SK-N-SH (cell line): ENCODE measurements around the gene AIF1L. TPM values are rescaled to one million over a fixed set of nuclear protein-coding genes. Genes with fewer than 3 reads are reported as not detected.

Experiments
- CTCF ChIA-PET: fragments of 300-600, 350-600 bp; formaldehyde crosslinking; extraction: SDS; loops from one replicate; lab custom pipeline; 2021; lab: Yijun Ruan, JAX
- POLR2A ChIA-PET: fragments of 350-600 bp; sonication (Branson Sonifier 250); formaldehyde crosslinking; extraction: SDS; loops from one replicate; lab custom pipeline; 2020; ENCODE audit warnings: antibody characterized with exemption, inconsistent platforms; lab: Yijun Ruan, JAX
- DNase-seq: peaks from one replicate; pipeline ENCODE4 v3.0.0; 2012
- H2AFZ ChIP-seq: fragments of 200-600 bp; sonication (generic); 2 replicates; pipeline ENCODE4 v1.8.1; 2016; ENCODE audit warnings: antibody characterized with exemption, mild to moderate bottlenecking, low read depth
- H3F3A ChIP-seq: fragments of 200-600 bp; sonication (generic); replicated peaks from 2 replicates; pipeline ENCODE3; 2016; ENCODE audit warnings: antibody characterized with exemption, mild to moderate bottlenecking; ENCODE audit not compliant: insufficient read depth
- H3K27ac ChIP-seq, 2 experiments: fragments of 200-500 bp in 1 of 2; fragments of 200-600 bp in 1 of 2; sonication (Bioruptor generic) in 1 of 2; sonication (generic), shearing (Covaris generic) in 1 of 2; 2 replicates each; pipeline versions ENCODE4 v1.5.1 to v1.6.1; 2014 to 2016; ENCODE audit warnings: low read depth in 2 of 2, inconsistent platforms in 1 of 2, low read length in 1 of 2, mild to moderate bottlenecking in 1 of 2, mixed read lengths in 1 of 2
- H3K27me3 ChIP-seq: fragments of 200-600 bp; sonication (generic), shearing (Covaris generic); 2 replicates; pipeline ENCODE4 v1.6.1; 2016; ENCODE audit warnings: mixed run types; ENCODE audit not compliant: insufficient read depth
- H3K36me3 ChIP-seq, 2 experiments: fragments of 200-500 bp in 1 of 2; fragments of 200-600 bp in 1 of 2; sonication (Bioruptor generic) in 1 of 2; sonication (generic) in 1 of 2; replicated peaks in 1 of 2; 2 replicates each; pipeline versions ENCODE3 to v1.5.1; 2014 to 2016; ENCODE audit warnings: low read length in 1 of 2, mild to moderate bottlenecking in 1 of 2; ENCODE audit not compliant: insufficient read depth in 2 of 2, control insufficient read depth in 1 of 2
- H3K4me1 ChIP-seq, 2 experiments: fragments of 200-500 bp in 1 of 2; fragments of 200-600 bp in 1 of 2; sonication (Bioruptor generic) in 1 of 2; sonication (generic), shearing (Covaris generic) in 1 of 2; 2 replicates each; pipeline versions ENCODE4 v1.5.1 to v1.6.1; 2014 to 2016; ENCODE audit warnings: low read depth in 1 of 2, low read length in 1 of 2, mixed run types in 1 of 2; ENCODE audit not compliant: insufficient read depth in 2 of 2, control insufficient read depth in 1 of 2
- H3K4me2 ChIP-seq: fragments of 200-600 bp; sonication (generic), shearing (Covaris generic); 2 replicates; pipeline ENCODE4 v1.6.1; 2017; ENCODE audit warnings: mixed run types
- H3K4me3 ChIP-seq, 2 experiments: fragments of 200-500 bp in 1 of 2; fragments of 200-600 bp in 1 of 2; sonication (Bioruptor generic) in 1 of 2; sonication (generic), shearing (Covaris generic) in 1 of 2; 2 replicates each; pipeline versions ENCODE4 v1.5.1 to v1.8.1; 2014 to 2016; ENCODE audit warnings: low read depth in 2 of 2, inconsistent platforms in 1 of 2, low read length in 1 of 2, mild to moderate bottlenecking in 1 of 2, mixed read lengths in 1 of 2, moderate library complexity in 1 of 2
- H3K79me2 ChIP-seq: fragments of 200-600 bp; sonication (generic); 2 replicates; pipeline ENCODE4 v1.8.1; 2017; ENCODE audit warnings: mild to moderate bottlenecking; ENCODE audit not compliant: insufficient read depth
- H3K9ac ChIP-seq: fragments of 200-600 bp; sonication (generic); 2 replicates; pipeline ENCODE4 v1.6.1; 2017; ENCODE audit warnings: mixed run types
- H3K9me2 ChIP-seq: fragments of 200-600 bp; sonication (generic); 2 replicates; pipeline ENCODE4 v1.6.1; 2017; ENCODE audit warnings: mixed run types
- H3K9me3 ChIP-seq: fragments of 200-600 bp; sonication (generic); 2 replicates; pipeline ENCODE4 v1.6.1; 2017; ENCODE audit warnings: mixed run types, mild to moderate bottlenecking, moderate library complexity
- H4K20me1 ChIP-seq: fragments of 200-600 bp; sonication (generic); 2 replicates; pipeline ENCODE4 v1.6.1; 2017; ENCODE audit warnings: mild to moderate bottlenecking, mixed run types; ENCODE audit not compliant: insufficient read depth
- EP300 ChIP-seq, 2 experiments: IDR thresholded peaks; 2 replicates each; pipeline versions ENCODE4 v1.4.0 to v1.6.1; 2012; ENCODE audit warnings: borderline replicate concordance in 1 of 2, low read depth in 1 of 2, low read length in 1 of 2
- FOSL2 ChIP-seq: IDR thresholded peaks from 2 replicates; pipeline ENCODE4 v1.4.0; 2012; ENCODE audit warnings: low read depth, mild to moderate bottlenecking, moderate library complexity, borderline replicate concordance
- IRF3 ChIP-seq: fragments of 150-350 bp; IDR thresholded peaks from 2 replicates; pipeline ENCODE4 v1.6.1; 2016; ENCODE audit warnings: mild to moderate bottlenecking, low read depth, low read length
- MAX ChIP-seq: IDR thresholded peaks from 2 replicates; pipeline ENCODE4 v1.4.0; 2012; ENCODE audit warnings: low read depth
- MEF2A ChIP-seq: IDR thresholded peaks from 2 replicates; pipeline ENCODE4 v1.4.0; 2012; ENCODE audit warnings: low read depth, borderline replicate concordance
- MXI1 ChIP-seq: IDR thresholded peaks from 2 replicates; pipeline ENCODE4 v1.6.1; 2012; ENCODE audit warnings: mild to moderate bottlenecking, low read depth, low read length, improper control_type of control experiment
- NFIC ChIP-seq: IDR thresholded peaks from 2 replicates; pipeline ENCODE4 v1.4.0; 2012; ENCODE audit warnings: borderline replicate concordance
- NRF1 ChIP-seq: IDR thresholded peaks from 2 replicates; pipeline ENCODE4 v1.6.1; 2012; ENCODE audit warnings: low read depth, mild to moderate bottlenecking, low read length
- RAD21 ChIP-seq: IDR thresholded peaks from 2 replicates; pipeline ENCODE4 v1.6.1; 2012; ENCODE audit warnings: mild to moderate bottlenecking, low read length
- RCOR1 ChIP-seq: fragments of 150-350 bp; IDR thresholded peaks from 2 replicates; pipeline ENCODE4 v1.6.1; 2017; ENCODE audit warnings: antibody characterized with exemption, low read length
- RFX5 ChIP-seq: IDR thresholded peaks from 2 replicates; pipeline ENCODE4 v1.6.1; 2012; ENCODE audit warnings: mild to moderate bottlenecking, improper control_type of control experiment, low read length
- TEAD4 ChIP-seq: IDR thresholded peaks from 2 replicates; pipeline ENCODE4 v1.4.0; 2012; ENCODE audit warnings: mild to moderate bottlenecking, borderline replicate concordance; ENCODE audit not compliant: insufficient read depth
- USF1 ChIP-seq: IDR thresholded peaks from 2 replicates; pipeline ENCODE4 v1.4.0; 2012; ENCODE audit warnings: low read depth, borderline replicate concordance
- WGBS: methylation state at CpG from one replicate; pipeline ENCODE4 v1.1.6; 2017; ENCODE audit warnings: low lambda C conversion rate; 5-methylcytosine and 5-hydroxymethylcytosine counted together
- polyA plus RNA-seq, 3 experiments: library from polyadenylated mRNA; depleted of rRNA; stranded (reverse); fragments of >200 nt; gene quantifications; 2 replicates each; pipeline ENCODE4 v1.2.3, GENCODE V29; 2012

The AIF1L gene
- polyA plus RNA-seq, 1 of the 3 experiments (the other 2 are of a cell fraction): 0.26 TPM

GRCh38 chr9:131103024-131103423 lies 6.7 kb downstream of the AIF1L start:
- CTCF ChIA-PET: interaction anchor here (1.7 kb wide), 1 partner anchor 45 kb away, joined by 9 read pairs; no protein-coding TSS in a partner anchor
- Histone ChIP-seq H3K4me1 (no peaks in the 10 kb centered on the region; a peak in 1 of 4 replicates), H3K9me3 (no peaks in the 10 kb centered on the region), H2AFZ (no peak overlapping the region), H4K20me1 (no peaks in the 10 kb centered on the region), H3K79me2 (no peaks in the 10 kb centered on the region), H3K4me2 (no peak overlapping the region), H3K9me2 (no peaks in the 10 kb centered on the region), H3K4me3 (no peak overlapping the region), H3K36me3 (no peaks in the 10 kb centered on the region), H3F3A (no peaks in the 10 kb centered on the region), H3K9ac (no peak overlapping the region), H3K27me3 (no peaks in the 10 kb centered on the region; the same call in 1 of the 2 replicates), H3K27ac (no peak overlapping the region)
- WGBS: 76% methylated on average over 8 of the region's 9 CpGs
- POLR2A ChIA-PET: no interaction called here
- no peak for TF ChIP-seq MXI1
- DNase-seq: no peak

- H3F3A ChIP-seq: no peaks in the 10 kb centered on the region
- H3K9me3 ChIP-seq: no peaks in the 10 kb centered on the region
- H3K4me3 ChIP-seq: no peak overlapping the region
- H3K9ac ChIP-seq: no peak overlapping the region
- TF ChIP-seq RAD21 (no peak), MEF2A (no peak), RCOR1 (no peak), EP300 (IDR thresholded peaks at IDR 0.05; ENCODE audit: borderline replicate concordance in 1 of 2, low read depth in 1 of 2, low read length in 1 of 2) (no peak), FOSL2 (no peak), MXI1 (no peak), TEAD4 (no peak), USF1 (no peak), RFX5 (no peak)
- no peaks in the 10 kb centered on the region for H4K20me1 ChIP-seq
- H3K27me3 ChIP-seq: no peaks in the 10 kb centered on the region; the same call in 1 of the 2 replicates
- CTCF ChIA-PET: no interaction called here
- H2AFZ ChIP-seq: no peak overlapping the region
- whole genome bisulfite sequencing: 75% methylated on average over 3 of the region's 3 CpGs
- H3K36me3 ChIP-seq: no peaks in the 10 kb centered on the region
- no peaks in the 10 kb centered on the region for H3K79me2 ChIP-seq
- DNase-seq: no peak
- no peaks in the 10 kb centered on the region; a peak in 1 of 4 replicates for H3K4me1 ChIP-seq
- POLR2A ChIA-PET: no interaction called here
- no peak overlapping the region for H3K27ac ChIP-seq
- no peak overlapping the region for H3K4me2 ChIP-seq
- no peaks in the 10 kb centered on the region for H3K9me2 ChIP-seq
Measured at GRCh38 chr9:131103535-131103934, 7.2 kb downstream of the AIF1L start.

- H3K9me2 ChIP-seq: no peaks in the 10 kb centered on the region
- POLR2A ChIA-PET: no interaction called here
- H3K4me2 ChIP-seq: no peak overlapping the region
- H2AFZ ChIP-seq: no peak overlapping the region
- H3K9ac ChIP-seq: no peak overlapping the region
- H3K4me1 ChIP-seq: no peaks in the 10 kb centered on the region; a peak in 1 of 4 replicates
- H3K27ac ChIP-seq: no peak overlapping the region
- H3F3A ChIP-seq: no peaks in the 10 kb centered on the region
- CTCF ChIA-PET: no interaction called here
- no peaks in the 10 kb centered on the region for H3K9me3 ChIP-seq
- no peaks in the 10 kb centered on the region for H3K36me3 ChIP-seq
- no peak overlapping the region for H3K4me3 ChIP-seq
- no peaks in the 10 kb centered on the region for H4K20me1 ChIP-seq
- no peak for DNase-seq
- TF ChIP-seq NFIC (no peak), IRF3 (no peak), NRF1 (no peak), MEF2A (no peak), MAX (no peak)
- H3K79me2 ChIP-seq: no peaks in the 10 kb centered on the region
- 55% methylated on average over 3 of the region's 5 CpGs for WGBS
- H3K27me3 ChIP-seq: no peaks in the 10 kb centered on the region; the same call in 1 of the 2 replicates
Measured at GRCh38 chr9:131104016-131104740, 7.8 kb downstream of the AIF1L start.
